Small intestine (tissue), 7 donors: ENCODE results near the gene TMEM266. TPM values are rescaled to one million over a fixed set of nuclear protein-coding genes. Genes with fewer than 3 reads are reported as not detected.

Experiments used
- DNase-seq, 2 donors: peaks; one replicate each; pipeline versions ENCODE4 v3.0.0 to v3.0.0-alpha.2; 2013
- FAIRE-seq: peaks from 2 replicates; lab custom pipeline; 2012; peaks lifted over from hg19 to GRCh38; lab: Jason Lieb, UNC
- H3K27ac ChIP-seq, 3 donors: one replicate each; pipeline ENCODE4 v1.5.1; 2013; ENCODE audit warnings: low read length in 2 of 3, mild to moderate bottlenecking in 2 of 3, control low read depth in 1 of 3, inconsistent platforms in 1 of 3, low read depth in 1 of 3, moderate library complexity in 1 of 3
- H3K27me3 ChIP-seq, 3 donors: one replicate each; pipeline ENCODE4 v1.6.1; 2013; ENCODE audit warnings: low read length in 3 of 3, inconsistent platforms in 1 of 3; ENCODE audit not compliant: control insufficient read depth in 3 of 3, insufficient read depth in 3 of 3
- H3K36me3 ChIP-seq, 3 donors: one replicate each; pipeline ENCODE4 v1.6.1; 2013; ENCODE audit warnings: low read length in 3 of 3, inconsistent platforms in 1 of 3, low read depth in 1 of 3, mild to moderate bottlenecking in 1 of 3, moderate library complexity in 1 of 3; ENCODE audit not compliant: control insufficient read depth in 3 of 3, insufficient read depth in 2 of 3
- H3K4me1 ChIP-seq, 3 donors: one replicate each; pipeline ENCODE4 v1.6.1; 2013; ENCODE audit warnings: low read length in 2 of 3, inconsistent platforms in 1 of 3, low read depth in 1 of 3, mild to moderate bottlenecking in 1 of 3, moderate library complexity in 1 of 3; ENCODE audit not compliant: control insufficient read depth in 3 of 3, insufficient read depth in 2 of 3
- H3K4me3 ChIP-seq, 3 donors: one replicate each; pipeline ENCODE4 v1.5.1; 2013; ENCODE audit warnings: low read length in 3 of 3, control low read depth in 1 of 3, inconsistent platforms in 1 of 3, low read depth in 1 of 3, mild to moderate bottlenecking in 1 of 3, moderate library complexity in 1 of 3
- H3K9me3 ChIP-seq, 2 donors: one replicate each; pipeline ENCODE4 v1.6.1; 2013; ENCODE audit warnings: low read depth in 1 of 2, low read length in 1 of 2; ENCODE audit not compliant: control insufficient read depth in 2 of 2, insufficient read depth in 1 of 2
- WGBS, 3 donors: extraction: QIAGEN DNeasy Blood & Tissue Kit; methylation state at CpG; one replicate each; pipeline ENCODE4 v1.1.7; 2013; 5-methylcytosine and 5-hydroxymethylcytosine counted together
- polyA plus RNA-seq, 4 donors: library from polyadenylated mRNA; stranded (reverse) in 3 of 4; unstranded in 1 of 4; fragments of 200-250 nt in 3 of 4; fragments of 120-200 nt in 1 of 4; gene quantifications; one replicate each; pipeline versions ENCODE4 v1.2.1 to v1.2.3, GENCODE V29; 2013
- donor health status: healthy with polysubstance abuse.
- donor health status: control.
- donor health status: control.
- donor health status: Bipolar disorder and iron deficiency.
- donor health status: healthy.

Gene TMEM266
- polyA plus RNA-seq, 4 donors, result 0.88 to 1.1 TPM; not detected in 2

DNA sequence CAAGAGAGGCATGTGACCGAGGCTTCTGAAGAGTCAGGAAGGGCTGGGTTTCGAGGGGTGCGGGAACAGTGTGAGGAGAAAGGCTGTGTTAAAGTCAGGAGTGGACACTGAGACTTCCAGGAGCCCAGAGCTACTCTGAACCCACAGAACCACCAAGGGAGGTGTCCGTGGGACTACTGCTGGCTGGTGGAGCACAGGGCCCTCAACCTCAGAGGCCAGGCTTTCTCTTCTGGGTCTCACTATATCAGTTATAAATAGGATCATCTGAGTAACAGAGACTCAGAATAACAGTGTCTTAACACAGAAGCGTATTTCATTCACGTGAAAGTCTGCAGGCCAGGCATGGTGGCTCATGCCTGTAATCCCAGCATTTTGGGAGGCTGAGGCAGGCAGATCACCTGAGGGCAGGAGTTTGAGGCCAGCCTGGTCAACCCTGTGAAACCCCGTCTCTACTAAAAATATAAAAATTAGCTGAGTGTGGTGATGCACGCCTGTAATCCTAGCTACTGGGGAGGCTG is 113.6 kb downstream of the TMEM266 start:
- no peaks in the 10 kb centered on the region for H3K36me3 ChIP-seq
- FAIRE-seq (no peak), DNase-seq (no peak)
- no peaks in the 10 kb centered on the region for H3K27me3 ChIP-seq
- WGBS, 3 donors, result 80 to 85% (median 83%) methylated on average over 8 of the region's 8 CpGs
- H3K4me1 ChIP-seq, result no peaks in the 10 kb centered on the region
- H3K4me3 ChIP-seq, result no peak overlapping the region
- peaks cover 0 to 8% of the 10 kb centered on the region in 2 donors for H3K9me3 ChIP-seq
- H3K27ac ChIP-seq, result peak overlapping the region in 1 of 3 donors; percentile 33

DNA sequence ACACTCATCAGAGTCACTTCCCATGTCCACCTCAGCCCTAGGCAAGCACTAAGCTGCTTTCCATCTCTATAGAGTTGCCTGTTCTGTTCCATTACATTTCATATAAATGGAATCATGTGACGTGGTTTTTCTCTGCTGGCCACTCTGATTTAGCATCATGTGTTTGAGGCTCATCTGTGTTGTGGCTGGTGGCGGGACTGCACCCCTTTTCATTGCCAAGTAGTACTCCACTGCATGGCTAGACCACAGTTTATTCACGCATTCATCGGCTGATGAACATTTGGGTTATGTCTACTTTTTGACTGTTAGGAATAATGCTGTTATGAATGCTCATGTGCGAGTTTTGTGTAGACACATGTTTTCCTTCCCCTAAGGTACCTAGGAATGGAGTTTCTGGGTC is 114.9 kb downstream of the TMEM266 start:
- H3K27me3 ChIP-seq, result no peaks in the 10 kb centered on the region
- no peak overlapping the region for H3K4me3 ChIP-seq
- DNase-seq (no peak), FAIRE-seq (no peak)
- no peaks in the 10 kb centered on the region for H3K4me1 ChIP-seq
- no peaks in the 10 kb centered on the region for H3K36me3 ChIP-seq
- no peak overlapping the region for H3K27ac ChIP-seq
- H3K9me3 ChIP-seq, result peaks cover 0 to 8% of the 10 kb centered on the region in 2 donors
- WGBS, 3 donors, result 85 to 88% (median 87%) methylated on average over 5 of the region's 5 CpGs

DNA sequence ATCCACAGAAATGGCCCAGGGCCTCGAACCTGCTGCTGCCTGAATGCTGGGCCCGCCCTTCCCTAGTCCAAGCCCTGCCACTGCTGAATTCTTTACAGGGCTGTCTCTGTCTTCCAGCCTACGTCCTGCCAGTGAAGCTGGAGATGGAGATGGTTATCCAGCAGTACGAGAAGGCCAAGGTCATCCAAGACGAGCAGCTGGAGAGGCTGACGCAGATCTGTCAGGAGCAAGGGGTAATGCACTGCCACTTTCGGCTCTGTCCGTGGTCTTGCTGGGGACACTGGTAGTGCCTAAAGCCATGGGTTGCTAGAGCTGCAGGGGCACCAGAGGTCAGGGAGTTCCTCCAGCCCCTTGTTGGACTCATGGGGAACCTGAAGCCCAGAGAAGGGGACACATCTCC is 115.7 kb downstream of the TMEM266 start:
- no peaks in the 10 kb centered on the region for H3K4me1 ChIP-seq
- no peak overlapping the region for H3K27ac ChIP-seq
- DNase-seq (no peak), FAIRE-seq (no peak)
- no peaks in the 10 kb centered on the region for H3K36me3 ChIP-seq
- 70 to 89% (median 82%) methylated on average over 8 of the region's 8 CpGs for WGBS, 3 donors
- peaks cover 0 to 8% of the 10 kb centered on the region in 2 donors for H3K9me3 ChIP-seq
- no peak overlapping the region for H3K4me3 ChIP-seq
- H3K27me3 ChIP-seq, result no peaks in the 10 kb centered on the region

DNA sequence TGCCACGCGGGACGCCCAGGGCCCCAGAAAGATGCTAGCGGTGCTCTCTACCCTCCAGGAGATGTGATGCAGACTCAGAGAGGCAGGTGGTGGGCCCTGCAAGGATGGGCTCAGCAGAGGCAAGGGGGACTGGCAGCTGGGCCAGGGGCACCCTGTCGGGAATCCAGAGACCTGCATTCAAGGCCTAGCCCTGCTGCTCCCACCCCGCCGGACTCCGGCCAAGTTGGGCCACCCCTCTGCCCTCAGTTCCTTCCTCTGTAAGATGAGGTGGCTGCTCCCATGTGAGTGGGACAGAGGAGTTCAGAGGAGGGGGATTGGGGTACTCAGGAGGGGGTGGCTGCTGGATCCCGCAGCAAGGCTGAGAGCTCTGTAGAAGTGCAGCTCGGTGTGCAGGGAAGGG is 116.3 kb downstream of the TMEM266 start:
- H3K9me3 ChIP-seq, result peaks cover 0 to 8% of the 10 kb centered on the region in 2 donors
- H3K4me3 ChIP-seq, result no peak overlapping the region
- H3K36me3 ChIP-seq, result no peaks in the 10 kb centered on the region
- 93 to 96% (median 94%) methylated on average over 10 of the region's 10 CpGs for WGBS, 3 donors
- DNase-seq (no peak), FAIRE-seq (no peak)
- H3K27ac ChIP-seq, result no peak overlapping the region
- H3K27me3 ChIP-seq, result no peaks in the 10 kb centered on the region
- H3K4me1 ChIP-seq, result no peaks in the 10 kb centered on the region

DNA sequence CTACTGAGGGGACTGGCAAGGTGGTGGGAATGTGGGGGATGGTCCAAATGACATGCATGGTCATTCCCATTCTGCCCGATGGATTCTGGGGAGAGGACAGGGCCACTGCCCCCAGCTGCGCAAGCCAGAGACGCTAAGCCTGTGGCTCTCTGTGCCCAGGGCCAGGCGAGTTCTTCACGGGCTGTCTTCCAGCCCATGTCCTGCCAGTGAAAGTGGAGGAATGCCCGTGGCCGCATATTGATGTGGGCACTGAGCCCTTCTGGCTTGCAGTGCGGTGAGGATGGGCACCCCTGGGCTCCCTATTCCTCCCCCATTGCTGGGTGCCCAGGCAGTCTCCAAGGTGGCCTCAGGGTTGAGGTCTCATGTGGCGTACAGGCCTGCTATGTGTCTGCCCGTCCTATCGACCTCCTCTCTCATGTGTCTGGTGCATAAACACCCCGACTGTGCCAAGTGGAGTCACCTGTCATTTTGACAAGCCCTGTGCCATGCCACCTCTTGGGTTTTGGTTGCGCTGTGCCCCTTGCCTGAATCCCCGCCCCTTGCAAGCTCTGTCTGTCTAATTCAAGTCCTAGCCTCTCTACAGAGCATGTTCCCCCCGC is 116.8 kb downstream of the TMEM266 start:
- no peaks in the 10 kb centered on the region for H3K27me3 ChIP-seq
- no peak for DNase-seq
- WGBS, 3 donors, result 87 to 93% (median 88%) methylated on average over 15 of the region's 15 CpGs
- H3K27ac ChIP-seq, result no peak overlapping the region
- H3K36me3 ChIP-seq, result no peaks in the 10 kb centered on the region
- no peaks in the 10 kb centered on the region for H3K4me1 ChIP-seq
- FAIRE-seq, result no peak
- no peak overlapping the region for H3K4me3 ChIP-seq
- H3K9me3 ChIP-seq, result peaks cover 0 to 8% of the 10 kb centered on the region in 2 donors

DNA sequence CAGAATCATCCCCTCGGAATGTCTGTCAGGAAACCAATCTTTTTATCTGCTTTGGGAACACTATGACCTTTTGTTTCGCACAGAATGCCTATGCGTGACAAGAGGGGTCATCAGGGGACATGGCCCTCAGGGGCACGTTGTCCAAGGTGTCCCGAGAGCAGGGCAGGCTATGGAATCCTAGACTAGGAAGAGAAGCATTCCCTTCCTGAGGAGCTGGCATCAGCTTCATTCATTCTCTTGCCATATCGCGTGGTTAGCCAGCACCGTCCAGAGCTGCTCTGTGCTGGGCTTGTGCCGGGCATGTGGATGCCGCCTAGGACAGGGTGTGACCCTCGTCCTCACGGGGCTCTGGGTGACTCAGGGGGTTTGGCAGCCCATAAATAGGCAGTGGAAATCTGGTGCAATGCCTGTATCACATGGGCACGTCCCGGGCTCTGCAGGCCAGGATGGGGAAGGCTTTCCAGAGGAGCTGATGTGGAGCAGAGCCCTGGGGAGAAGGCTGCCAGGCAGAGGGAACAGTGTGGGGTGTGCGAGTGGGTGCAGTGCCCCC is 117.8 kb downstream of the TMEM266 start:
- Histone ChIP-seq H3K4me3 (no peak overlapping the region), H3K4me1 (no peaks in the 10 kb centered on the region), H3K27ac (no peak overlapping the region), H3K27me3 (no peaks in the 10 kb centered on the region), H3K9me3 (peaks cover 0 to 8% of the 10 kb centered on the region in 2 donors), H3K36me3 (no peaks in the 10 kb centered on the region)
- WGBS, 3 donors, result 34 to 64% (median 48%) methylated on average over 15 of the region's 15 CpGs
- FAIRE-seq (no peak), DNase-seq (no peak)

DNA sequence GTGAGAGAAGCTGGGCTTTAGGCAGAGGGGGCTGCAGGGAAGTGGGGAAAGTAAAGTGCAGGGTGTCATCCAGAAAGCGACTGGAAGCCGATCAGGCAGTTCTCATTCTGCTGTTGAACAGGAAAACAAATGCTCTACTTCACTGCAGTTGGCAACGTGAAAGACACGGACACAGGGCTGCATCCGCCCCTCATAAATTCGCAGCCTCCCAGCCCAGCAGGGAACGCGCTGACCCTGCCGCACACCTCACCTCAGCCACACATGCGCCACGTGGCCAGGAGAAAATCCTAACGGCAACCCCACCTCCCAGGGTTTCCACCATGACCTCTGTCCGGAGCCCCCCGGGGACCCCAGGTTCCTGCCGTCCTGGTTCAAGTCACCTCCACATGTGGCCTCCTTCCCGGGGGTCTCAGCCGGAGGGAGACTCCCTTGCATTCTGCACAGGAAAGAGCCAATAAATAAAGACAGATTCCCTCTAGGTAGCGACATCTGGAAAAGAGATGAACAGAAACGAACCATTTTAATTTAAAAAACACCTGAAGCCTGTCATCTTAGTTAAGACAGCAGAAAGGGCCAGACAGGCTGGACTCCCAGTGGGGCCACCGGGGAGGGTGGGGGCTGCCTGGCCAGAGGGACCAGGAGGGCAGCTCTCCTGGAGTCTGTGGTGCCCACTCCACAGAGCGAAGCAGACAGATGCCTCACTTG is 118.7 kb downstream of the TMEM266 start:
- no peak overlapping the region for H3K4me3 ChIP-seq
- 43 to 53% (median 51%) methylated on average over 21 of the region's 21 CpGs for WGBS, 3 donors
- peaks cover 0 to 8% of the 10 kb centered on the region in 2 donors for H3K9me3 ChIP-seq
- H3K36me3 ChIP-seq, result no peaks in the 10 kb centered on the region
- DNase-seq, result no peak
- no peak overlapping the region for H3K27ac ChIP-seq
- H3K27me3 ChIP-seq, result no peaks in the 10 kb centered on the region
- H3K4me1 ChIP-seq, result no peaks in the 10 kb centered on the region
- no peak for FAIRE-seq

DNA sequence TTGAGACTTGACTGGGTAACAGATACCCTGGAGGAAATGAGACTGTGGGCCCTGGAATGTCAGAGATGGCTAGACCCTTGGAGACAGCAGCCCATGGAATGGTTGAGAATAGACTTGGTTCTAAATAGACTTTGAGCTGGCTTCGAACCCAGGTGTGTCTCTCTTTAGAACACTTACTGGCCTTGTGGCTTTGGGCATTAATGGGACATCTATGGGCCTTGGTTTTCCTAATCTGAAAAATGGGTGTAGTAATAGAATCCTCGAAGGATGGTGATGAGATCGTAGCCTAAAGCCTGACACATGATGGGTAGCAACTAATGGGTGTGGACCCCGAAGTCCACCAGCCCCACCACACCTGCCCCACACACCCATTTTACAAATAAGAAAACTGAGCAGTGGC is 119.2 kb downstream of the TMEM266 start:
- Histone ChIP-seq H3K4me3 (no peak overlapping the region), H3K27ac (no peak overlapping the region), H3K9me3 (peaks cover 0 to 6% of the 10 kb centered on the region in 2 donors), H3K36me3 (no peaks in the 10 kb centered on the region), H3K4me1 (no peaks in the 10 kb centered on the region), H3K27me3 (no peaks in the 10 kb centered on the region)
- no peak for FAIRE-seq
- WGBS, 3 donors, result 80 to 88% (median 88%) methylated on average over 4 of the region's 4 CpGs
- no peak for DNase-seq
